Osteoblast (primary cell): ENCODE data around the gene TRPM5. TPM values are rescaled to one million over a fixed set of nuclear protein-coding genes. Genes with fewer than 3 reads are reported as not detected.

Experiments used
- DNase-seq: peaks from one replicate; pipeline ENCODE4 v3.0.0; 2011; ENCODE audit warnings: low spot score, mixed read lengths; ENCODE audit not compliant: insufficient read length; ENCODE audit errors: missing footprints
- H2AFZ ChIP-seq: 2 replicates; pipeline ENCODE4 v1.6.0; 2011; ENCODE audit warnings: mild to moderate bottlenecking, low read length
- H3K27ac ChIP-seq: 2 replicates; pipeline ENCODE4 v1.5.1; 2011; ENCODE audit warnings: mild to moderate bottlenecking, low read depth, low read length, moderate library complexity
- H3K27me3 ChIP-seq: 2 replicates; pipeline ENCODE4 v1.6.0; 2012; ENCODE audit warnings: mild to moderate bottlenecking, control low read depth, inconsistent platforms, low read length, moderate library complexity; ENCODE audit not compliant: insufficient read depth
- H3K36me3 ChIP-seq: 2 replicates; pipeline ENCODE4 v1.5.1; 2011; ENCODE audit warnings: mild to moderate bottlenecking, low read length, control low read depth, moderate library complexity; ENCODE audit not compliant: insufficient read depth
- H3K4me1 ChIP-seq: 2 replicates; pipeline ENCODE4 v1.5.1; 2011; ENCODE audit warnings: mild to moderate bottlenecking, low read length, control low read depth, moderate library complexity; ENCODE audit not compliant: insufficient read depth
- H3K4me2 ChIP-seq: 2 replicates; pipeline ENCODE4 v1.6.0; 2011; ENCODE audit warnings: mild to moderate bottlenecking, low read length; ENCODE audit not compliant: insufficient read depth
- H3K4me3 ChIP-seq: fragments of 200-600 bp; sonication (generic); 3 replicates; pipeline ENCODE4 v1.5.1; 2012; ENCODE audit warnings: mild to moderate bottlenecking, low read length, inconsistent platforms; ENCODE audit not compliant: insufficient read depth
- H3K79me2 ChIP-seq: 2 replicates; pipeline ENCODE4 v1.6.0; 2012; ENCODE audit warnings: mild to moderate bottlenecking, low read length, control low read depth, inconsistent platforms; ENCODE audit not compliant: insufficient read depth
- H3K9me3 ChIP-seq: 2 replicates; pipeline ENCODE4 v1.5.1; 2011; ENCODE audit warnings: low read depth, low read length, control low read depth
- H4K20me1 ChIP-seq: 2 replicates; pipeline ENCODE4 v1.6.0; 2012; ENCODE audit warnings: mild to moderate bottlenecking, low read length, control low read depth; ENCODE audit not compliant: insufficient read depth
- total RNA-seq: library from RNA; depleted of rRNA; stranded (reverse); fragments of >200 nt; gene quantifications from 2 replicates; pipeline ENCODE4 v1.2.3, GENCODE V29; 2012
- TF ChIP-seq, protein P1 (sequence below): IDR thresholded peaks from 2 replicates; pipeline ENCODE4 v1.5.1; 2011; ENCODE audit warnings: mild to moderate bottlenecking, low read depth, low read length, moderate library complexity; ENCODE audit errors: extremely low read depth

Gene TRPM5
- total RNA-seq, 1 donor: not detected

DNA sequence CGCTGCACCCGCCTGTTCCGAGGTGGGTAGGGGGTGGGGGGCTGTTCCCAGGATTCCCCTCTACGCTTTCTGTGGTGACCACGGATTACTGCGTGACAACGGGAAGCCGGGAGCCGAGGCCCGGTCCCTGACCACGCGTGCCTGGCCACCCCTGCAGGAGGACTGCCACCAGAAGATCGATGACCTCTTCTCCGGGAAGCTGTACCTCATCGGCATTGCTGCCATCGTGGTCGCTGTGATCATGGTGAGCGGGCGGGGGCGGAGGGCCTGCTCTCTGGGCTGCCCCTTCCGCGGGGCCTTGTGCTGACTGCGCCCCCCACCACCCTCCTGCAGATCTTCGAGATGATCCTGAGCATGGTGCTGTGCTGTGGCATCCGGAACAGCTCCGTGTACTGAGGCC, 47.8 kb downstream of the TRPM5 start:
- Histone ChIP-seq H4K20me1 (peaks cover 16% of the 10 kb centered on the region), H3K4me1 (peaks cover 12% of the 10 kb centered on the region)
- TF ChIP-seq, protein P1, sequence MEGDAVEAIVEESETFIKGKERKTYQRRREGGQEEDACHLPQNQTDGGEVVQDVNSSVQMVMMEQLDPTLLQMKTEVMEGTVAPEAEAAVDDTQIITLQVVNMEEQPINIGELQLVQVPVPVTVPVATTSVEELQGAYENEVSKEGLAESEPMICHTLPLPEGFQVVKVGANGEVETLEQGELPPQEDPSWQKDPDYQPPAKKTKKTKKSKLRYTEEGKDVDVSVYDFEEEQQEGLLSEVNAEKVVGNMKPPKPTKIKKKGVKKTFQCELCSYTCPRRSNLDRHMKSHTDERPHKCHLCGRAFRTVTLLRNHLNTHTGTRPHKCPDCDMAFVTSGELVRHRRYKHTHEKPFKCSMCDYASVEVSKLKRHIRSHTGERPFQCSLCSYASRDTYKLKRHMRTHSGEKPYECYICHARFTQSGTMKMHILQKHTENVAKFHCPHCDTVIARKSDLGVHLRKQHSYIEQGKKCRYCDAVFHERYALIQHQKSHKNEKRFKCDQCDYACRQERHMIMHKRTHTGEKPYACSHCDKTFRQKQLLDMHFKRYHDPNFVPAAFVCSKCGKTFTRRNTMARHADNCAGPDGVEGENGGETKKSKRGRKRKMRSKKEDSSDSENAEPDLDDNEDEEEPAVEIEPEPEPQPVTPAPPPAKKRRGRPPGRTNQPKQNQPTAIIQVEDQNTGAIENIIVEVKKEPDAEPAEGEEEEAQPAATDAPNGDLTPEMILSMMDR: no peak

DNA sequence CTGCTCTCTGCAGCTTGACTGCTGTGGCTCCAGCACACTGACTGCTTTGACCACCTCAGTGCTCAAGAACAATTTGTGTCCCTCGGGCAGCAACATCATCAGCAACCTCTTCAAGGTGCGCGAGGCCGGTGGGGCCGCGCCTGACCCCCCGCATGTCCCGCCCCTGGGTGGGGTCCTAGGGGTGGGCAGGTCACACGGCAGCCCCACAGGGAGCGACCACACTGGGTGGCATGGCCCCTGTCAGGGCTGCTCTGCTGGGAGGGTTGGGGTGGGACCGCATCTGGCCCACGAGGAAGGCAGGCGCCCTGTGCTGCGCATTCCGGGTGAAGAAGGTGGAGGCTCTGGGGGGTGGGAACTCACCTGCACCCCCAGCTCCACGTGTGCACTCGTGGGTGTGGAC, 48.5 kb downstream of the TRPM5 start:
- DNase-seq: no peak
- no peak overlapping the region for H3K4me2 ChIP-seq
- TF ChIP-seq, protein P1: no peak
- H4K20me1 ChIP-seq: peaks cover 19% of the 10 kb centered on the region
- H3K27ac ChIP-seq: no peak overlapping the region
- peaks cover 15% of the 10 kb centered on the region for H3K36me3 ChIP-seq
- H2AFZ ChIP-seq: no peak overlapping the region
- no peaks in the 10 kb centered on the region for H3K27me3 ChIP-seq
- H3K9me3 ChIP-seq: no peaks in the 10 kb centered on the region
- H3K79me2 ChIP-seq: peaks cover 78% of the 10 kb centered on the region
- peaks cover 9% of the 10 kb centered on the region for H3K4me1 ChIP-seq
- H3K4me3 ChIP-seq: no peak overlapping the region

More for the DNA sequence above, 47.8 kb downstream of the TRPM5 start:
- H2AFZ ChIP-seq: no peak overlapping the region
- H3K27ac ChIP-seq: no peak overlapping the region
- peaks cover 78% of the 10 kb centered on the region for H3K79me2 ChIP-seq
- H3K9me3 ChIP-seq: no peaks in the 10 kb centered on the region
- H3K4me3 ChIP-seq: no peak overlapping the region
- no peaks in the 10 kb centered on the region for H3K27me3 ChIP-seq
- H3K4me2 ChIP-seq: no peak overlapping the region
- no peak for DNase-seq
- peaks cover 13% of the 10 kb centered on the region for H3K36me3 ChIP-seq

DNA sequence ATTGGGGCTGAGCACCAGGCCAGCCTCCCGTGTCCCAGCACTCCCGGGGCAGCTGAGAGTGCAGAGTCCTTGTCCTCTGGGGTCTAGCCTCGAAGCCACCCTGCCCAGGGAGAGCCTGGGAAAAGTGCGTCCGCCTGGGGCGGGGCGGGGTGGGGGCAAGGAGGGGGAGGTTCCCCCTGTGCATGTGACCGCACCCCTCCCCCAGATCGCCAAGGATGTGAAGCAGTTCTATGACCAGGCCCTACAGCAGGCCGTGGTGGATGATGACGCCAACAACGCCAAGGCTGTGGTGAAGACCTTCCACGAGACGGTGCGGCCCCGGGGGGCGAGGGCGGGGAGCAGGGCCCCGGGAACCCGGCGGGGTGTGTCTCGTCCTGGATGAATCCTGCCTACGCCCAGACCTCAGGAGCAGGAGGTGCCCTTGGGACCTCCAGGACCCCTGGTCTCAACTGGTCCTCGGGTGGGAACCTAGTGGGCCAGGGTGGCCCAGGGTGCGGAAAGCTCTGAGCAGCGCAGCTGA, 49.0 kb downstream of the TRPM5 start:
- Histone ChIP-seq H4K20me1 (peaks cover 23% of the 10 kb centered on the region), H3K79me2 (peaks cover 81% of the 10 kb centered on the region), H3K36me3 (peaks cover 15% of the 10 kb centered on the region), H3K4me3 (no peak overlapping the region), H2AFZ (no peak overlapping the region), H3K9me3 (no peaks in the 10 kb centered on the region), H3K4me1 (peaks cover 14% of the 10 kb centered on the region), H3K27me3 (no peaks in the 10 kb centered on the region), H3K27ac (no peak overlapping the region), H3K4me2 (no peak overlapping the region)
- TF ChIP-seq, protein P1: no peak
- DNase-seq: no peak

DNA sequence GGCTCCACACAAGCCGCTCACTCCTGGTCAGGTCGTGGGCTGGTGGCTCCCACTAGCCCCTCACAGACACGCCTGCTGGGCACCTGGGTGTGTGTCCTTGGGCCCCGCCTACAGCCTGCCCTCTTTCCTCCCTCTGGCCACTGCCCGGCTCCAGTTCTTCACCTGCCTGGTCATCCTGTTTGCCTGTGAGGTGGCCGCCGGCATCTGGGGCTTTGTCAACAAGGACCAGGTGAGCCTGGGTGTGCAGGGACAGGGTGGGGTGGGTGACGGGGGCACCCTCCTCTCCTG, 49.6 kb downstream of the TRPM5 start:
- no peak for DNase-seq
- H3K9me3 ChIP-seq: no peaks in the 10 kb centered on the region
- H3K27me3 ChIP-seq: no peaks in the 10 kb centered on the region
- H3K79me2 ChIP-seq: peaks cover 86% of the 10 kb centered on the region
- no peak overlapping the region for H3K4me3 ChIP-seq
- H4K20me1 ChIP-seq: peaks cover 29% of the 10 kb centered on the region
- H2AFZ ChIP-seq: no peak overlapping the region
- H3K27ac ChIP-seq: no peak overlapping the region
- H3K4me2 ChIP-seq: no peak overlapping the region
- peaks cover 15% of the 10 kb centered on the region for H3K36me3 ChIP-seq
- TF ChIP-seq, protein P1: no peak
- H3K4me1 ChIP-seq: peaks cover 15% of the 10 kb centered on the region

Other genes with a start within 250 kb of the TRPM5 start
- not detected in 2 replicates for gene ASCL2, start 173.9 kb downstream of the TRPM5 start, total RNA-seq
- 0.29 and 0.36 TPM in 2 replicates for gene C11orf21, start 142.6 kb downstream of the TRPM5 start, total RNA-seq
- gene TSPAN32, start 142.5 kb downstream of the TRPM5 start, total RNA-seq: 0.59 and 1.4 TPM in 2 replicates
- 184 and 195 TPM in 2 replicates for gene CD81, start 67.2 kb downstream of the TRPM5 start, total RNA-seq
- 42.4 and 46.7 TPM in 2 replicates for gene TSSC4, start 43.8 kb downstream of the TRPM5 start, total RNA-seq
- not detected in 2 replicates for gene KCNQ1, start 494 bp upstream of the TRPM5 start, total RNA-seq